NB4 (cell line): ENCODE results near the gene STK24.
"Not testable (repeated sequence)": the region's sequence is repeated elsewhere in the genome, so short reads cannot be mapped to it uniquely, and the experiment has no call there.

Source experiments
- CTCF ChIP-seq: IDR thresholded peaks from one replicate; pipeline ENCODE4 v1.5.1; 2012; ENCODE audit warnings: low read depth, low read length
- POLR2A ChIP-seq: IDR thresholded peaks from 2 replicates; pipeline ENCODE4 v1.6.1; 2011; ENCODE audit warnings: mild to moderate bottlenecking; ENCODE audit not compliant: insufficient read length; ENCODE audit errors: extremely low read depth

GRCh38 chr13:98589516-98589915 lies 12.6 kb upstream of the STK24 start:
- not testable (repeated sequence) for TF ChIP-seq CTCF, POLR2A
